SKM-1 treated with dmso at 0.1 percent for 144 hours (cell line): ENCODE measurements around the gene ZMYND10.
"Not testable (repeated sequence)": the region's sequence is repeated elsewhere in the genome, so short reads cannot be mapped to it uniquely, and the experiment has no call there.

Experiments
- DNase-seq: peaks from one replicate; lab custom pipeline; 2025; ENCODE audit not compliant: unreplicated experiment; lab: John Stamatoyannopoulos, UW

ZMYND10 gene

GRCh38 chr3:50312041-50312440, 33.5 kb downstream of the ZMYND10 start:
- not testable (repeated sequence) for DNase-seq

- DNase-seq: no peak
Measured at GRCh38 chr3:50304601-50305000, 40.9 kb downstream of the ZMYND10 start.

- no peak for DNase-seq
Measured at GRCh38 chr3:50303013-50303815, 42.3 kb downstream of the ZMYND10 start, which contains the start of gene HYAL1. Gene HYAL1, minus strand, starts transcription at chr3:50303574. Its CDS starts 618 bp downstream, at chr3:50302956.

GRCh38 chr3:50302095-50303012, 43.2 kb downstream of the ZMYND10 start:
- DNase-seq: no peak

GRCh38 chr3:50300681-50301254, 44.8 kb downstream of the ZMYND10 start:
- no peak for DNase-seq

- peak; percentile 77 for DNase-seq
Measured at GRCh38 chr3:50299929-50300680, 45.4 kb downstream of the ZMYND10 start.

GRCh38 chr3:50299638-50299928, 45.9 kb downstream of the ZMYND10 start:
- no peak for DNase-seq

GRCh38 chr3:50298836-50299637, 46.5 kb downstream of the ZMYND10 start, which contains the start of the genes HYAL3 and NAA80:
Gene HYAL3, minus strand, starts transcription at chr3:50299405. Its CDS starts 3,803 bp downstream, at chr3:50295602.
Gene NAA80, minus strand, starts transcription at chr3:50299405. Its CDS starts 1,942 bp downstream, at chr3:50297463.
- DNase-seq: peak; percentile 99

- peak; percentile 24 for DNase-seq
Measured at GRCh38 chr3:50297896-50298725, 47.4 kb downstream of the ZMYND10 start.

GRCh38 chr3:50297384-50297775, 48.2 kb downstream of the ZMYND10 start:
- DNase-seq: no peak

- no peak for DNase-seq
Measured at GRCh38 chr3:50296721-50297383, 48.7 kb downstream of the ZMYND10 start.

GRCh38 chr3:50295553-50296431, 49.7 kb downstream of the ZMYND10 start:
- no peak for DNase-seq

- no peak for DNase-seq
Measured at GRCh38 chr3:50294492-50295403, 50.8 kb downstream of the ZMYND10 start.

GRCh38 chr3:50294089-50294488, 51.4 kb downstream of the ZMYND10 start:
- no peak for DNase-seq

- DNase-seq: no peak
Measured at GRCh38 chr3:50293079-50293801, 52.3 kb downstream of the ZMYND10 start.
